Esophagus squamous epithelium (tissue), 4 donors: ENCODE results near the gene EPC1.
"Not testable (repeated sequence)": the region's sequence is repeated elsewhere in the genome, so short reads cannot be mapped to it uniquely, and the experiment has no call there.

ENCODE experiments used
- POLR2A ChIP-seq, 4 donors: fragments of 450-650 bp; IDR thresholded peaks; one replicate each; pipeline ENCODE4 v1.6.1; 2017; ENCODE audit warnings: antibody characterized with exemption in 4 of 4, mild to moderate bottlenecking in 4 of 4, moderate library complexity in 3 of 4
- TF ChIP-seq, protein P1 (sequence below), 6 experiments: fragments of 450-650 bp in 4 of 6; fragments of 200-600 bp in 2 of 6; sonication (generic) in 2 of 6; IDR thresholded peaks; one replicate each; pipeline ENCODE4 v1.5.1; 2016 to 2019; ENCODE audit warnings: antibody characterized with exemption in 6 of 6, mild to moderate bottlenecking in 4 of 6, moderate library complexity in 4 of 6

DNA sequence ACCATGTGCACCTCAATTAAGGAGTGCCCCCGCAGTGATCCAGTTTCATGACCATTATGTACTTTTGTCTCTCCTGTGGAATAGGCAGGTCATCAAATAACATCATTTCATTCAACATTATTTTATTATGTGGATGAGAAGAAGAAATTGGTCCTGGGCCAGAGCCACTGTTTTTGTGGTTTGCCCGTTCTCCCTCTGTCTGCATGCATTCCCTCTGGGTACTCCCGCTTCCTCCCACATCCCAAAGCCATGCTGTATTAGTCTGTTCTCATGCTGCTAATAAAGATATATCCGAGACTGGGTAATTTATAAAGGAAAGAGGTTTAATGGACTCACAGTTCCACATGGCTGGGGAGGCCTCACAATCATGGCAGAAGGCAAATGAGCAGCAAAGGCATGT, 124.6 kb downstream of the EPC1 start:
- TF ChIP-seq, protein P1, sequence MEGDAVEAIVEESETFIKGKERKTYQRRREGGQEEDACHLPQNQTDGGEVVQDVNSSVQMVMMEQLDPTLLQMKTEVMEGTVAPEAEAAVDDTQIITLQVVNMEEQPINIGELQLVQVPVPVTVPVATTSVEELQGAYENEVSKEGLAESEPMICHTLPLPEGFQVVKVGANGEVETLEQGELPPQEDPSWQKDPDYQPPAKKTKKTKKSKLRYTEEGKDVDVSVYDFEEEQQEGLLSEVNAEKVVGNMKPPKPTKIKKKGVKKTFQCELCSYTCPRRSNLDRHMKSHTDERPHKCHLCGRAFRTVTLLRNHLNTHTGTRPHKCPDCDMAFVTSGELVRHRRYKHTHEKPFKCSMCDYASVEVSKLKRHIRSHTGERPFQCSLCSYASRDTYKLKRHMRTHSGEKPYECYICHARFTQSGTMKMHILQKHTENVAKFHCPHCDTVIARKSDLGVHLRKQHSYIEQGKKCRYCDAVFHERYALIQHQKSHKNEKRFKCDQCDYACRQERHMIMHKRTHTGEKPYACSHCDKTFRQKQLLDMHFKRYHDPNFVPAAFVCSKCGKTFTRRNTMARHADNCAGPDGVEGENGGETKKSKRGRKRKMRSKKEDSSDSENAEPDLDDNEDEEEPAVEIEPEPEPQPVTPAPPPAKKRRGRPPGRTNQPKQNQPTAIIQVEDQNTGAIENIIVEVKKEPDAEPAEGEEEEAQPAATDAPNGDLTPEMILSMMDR (IDR thresholded peaks at IDR 0.05): not testable (repeated sequence)
- not testable (repeated sequence) for TF ChIP-seq POLR2A (IDR thresholded peaks at IDR 0.05)
